ENCODE results near the gene UBAC1.
"Not testable (repeated sequence)": the region's sequence is repeated elsewhere in the genome, so short reads cannot be mapped to it uniquely, and the experiment has no call there.

The UBAC1 gene

GRCh38 chr9:135932656-135933055 lies 28.5 kb downstream of the UBAC1 start:
- DNase-seq = no peak

GRCh38 chr9:135931349-135931820 lies 29.8 kb downstream of the UBAC1 start:
- no peak for DNase-seq

GRCh38 chr9:135930446-135931345 lies 30.5 kb downstream of the UBAC1 start:
- no peak for DNase-seq

GRCh38 chr9:135929656-135930445 lies 31.3 kb downstream of the UBAC1 start:
- DNase-seq = no peak

GRCh38 chr9:135928731-135929655 lies 32.2 kb downstream of the UBAC1 start:
- no peak for DNase-seq

- no peak for DNase-seq
Observed at GRCh38 chr9:135928074-135928730, 33.0 kb downstream of the UBAC1 start.

DNA sequence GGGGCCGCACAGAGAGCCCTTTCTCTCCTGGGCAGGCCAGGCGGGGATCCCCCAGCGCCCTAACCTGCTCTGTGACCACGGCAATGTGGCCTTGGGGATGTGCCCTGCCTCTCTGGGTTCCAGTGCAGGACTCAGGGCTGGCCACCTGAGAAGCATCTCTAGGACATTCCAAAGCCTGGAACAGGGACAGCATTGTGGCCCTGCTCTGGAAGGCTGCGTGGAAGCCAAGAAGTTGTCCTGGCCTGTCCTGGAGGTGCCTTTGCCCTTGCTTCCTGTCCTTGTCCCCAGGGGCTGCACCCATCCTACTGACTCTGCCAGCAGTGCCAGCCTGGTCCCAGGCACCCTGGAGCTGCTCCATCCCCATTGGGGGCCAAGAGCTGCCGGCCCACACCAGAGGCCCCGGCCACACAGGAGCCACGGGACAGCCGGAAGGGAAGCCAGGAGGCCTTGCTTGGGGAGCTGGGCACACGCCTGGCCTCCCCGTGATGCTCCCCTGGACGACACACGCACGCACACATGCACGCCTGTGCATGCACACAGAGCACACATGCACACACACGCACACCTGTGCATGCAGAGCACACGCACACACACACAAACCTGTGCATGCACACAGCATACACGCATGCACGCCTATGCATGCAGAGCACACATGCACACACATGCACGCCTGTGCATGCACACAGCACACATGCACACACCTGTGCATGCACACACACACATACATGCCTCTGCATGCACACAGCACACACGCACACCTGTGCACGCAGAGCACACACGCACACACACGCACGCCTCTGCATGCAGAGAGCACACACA lies 33.8 kb downstream of the UBAC1 start:
- no peak for DNase-seq

DNA sequence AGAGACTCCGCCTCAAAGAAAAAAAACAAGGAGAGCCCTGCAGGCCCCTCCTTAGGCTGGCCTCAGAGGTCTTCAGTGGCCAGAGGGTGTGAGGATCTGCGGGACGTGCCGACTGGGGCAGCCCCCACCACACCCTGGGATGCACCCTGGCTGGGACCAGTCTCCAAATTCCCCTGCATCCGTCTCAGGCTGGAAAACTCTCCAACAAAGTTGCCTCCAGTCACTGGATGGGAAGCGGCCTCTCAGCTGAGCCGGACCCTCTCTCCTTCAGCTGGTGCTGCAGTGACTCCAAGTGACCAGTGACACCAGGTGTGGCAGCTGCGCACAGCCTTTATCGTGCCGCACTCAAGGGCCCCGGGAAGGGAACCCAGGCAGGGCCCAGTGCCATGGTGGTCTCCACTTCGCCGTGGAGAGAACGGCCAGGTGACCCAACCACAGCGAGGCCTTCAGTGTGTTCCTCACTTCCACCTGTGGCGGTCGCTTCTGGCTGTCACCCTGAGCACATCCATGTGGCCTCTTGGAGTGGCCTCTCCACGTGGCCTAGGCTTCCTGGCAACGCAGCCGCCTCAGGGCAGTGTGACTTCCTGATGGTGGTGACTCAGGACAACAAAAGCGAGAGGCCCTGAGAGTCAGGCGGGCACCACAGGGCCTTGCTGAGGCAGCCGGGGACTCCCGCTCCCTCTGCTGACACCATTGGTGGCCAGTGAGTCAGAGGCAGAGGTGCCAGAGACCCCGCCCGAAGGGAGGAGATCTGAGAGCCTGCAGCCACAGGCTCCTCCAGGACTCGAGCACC lies 34.6 kb downstream of the UBAC1 start:
- DNase-seq = peak in 2 of 4 experiments; percentile 29 to 30

DNA sequence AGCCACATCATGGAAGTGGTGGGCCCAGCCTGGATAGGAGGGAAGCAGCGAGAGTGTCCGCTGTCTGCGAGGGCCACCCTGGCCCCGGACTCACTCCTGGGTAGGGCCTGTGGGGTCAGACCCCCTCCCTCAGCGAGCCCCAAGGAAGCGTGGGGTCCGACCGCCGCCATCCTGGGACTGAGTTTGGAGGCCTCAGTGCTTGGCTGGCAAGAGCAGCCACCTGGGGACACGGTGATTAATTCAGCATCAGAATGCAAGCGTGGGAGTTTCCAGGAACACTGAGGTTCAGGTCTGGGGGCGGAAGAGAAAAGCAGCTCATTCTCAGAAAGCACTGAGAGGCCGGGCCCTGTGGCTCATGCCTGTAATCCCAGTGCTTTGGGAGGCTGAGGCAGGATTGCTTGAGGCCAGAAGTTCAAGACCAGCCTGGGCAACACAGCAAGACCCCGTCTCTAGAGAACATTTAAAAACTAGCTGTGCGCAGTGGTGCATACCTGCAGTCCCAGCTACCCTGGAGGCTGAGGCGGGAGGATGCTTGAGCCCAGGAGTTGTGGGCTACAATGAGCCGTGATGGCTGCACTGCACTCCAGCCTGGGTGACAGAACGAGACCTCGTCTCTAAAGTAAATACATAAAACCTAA lies 35.6 kb downstream of the UBAC1 start:
- DNase-seq = peak in 2 of 4 experiments; percentile 34 to 38

GRCh38 chr9:135924628-135925338 lies 36.4 kb downstream of the UBAC1 start:
- DNase-seq = no peak

GRCh38 chr9:135923508-135923907 lies 37.7 kb downstream of the UBAC1 start:
- DNase-seq = no peak

DNA sequence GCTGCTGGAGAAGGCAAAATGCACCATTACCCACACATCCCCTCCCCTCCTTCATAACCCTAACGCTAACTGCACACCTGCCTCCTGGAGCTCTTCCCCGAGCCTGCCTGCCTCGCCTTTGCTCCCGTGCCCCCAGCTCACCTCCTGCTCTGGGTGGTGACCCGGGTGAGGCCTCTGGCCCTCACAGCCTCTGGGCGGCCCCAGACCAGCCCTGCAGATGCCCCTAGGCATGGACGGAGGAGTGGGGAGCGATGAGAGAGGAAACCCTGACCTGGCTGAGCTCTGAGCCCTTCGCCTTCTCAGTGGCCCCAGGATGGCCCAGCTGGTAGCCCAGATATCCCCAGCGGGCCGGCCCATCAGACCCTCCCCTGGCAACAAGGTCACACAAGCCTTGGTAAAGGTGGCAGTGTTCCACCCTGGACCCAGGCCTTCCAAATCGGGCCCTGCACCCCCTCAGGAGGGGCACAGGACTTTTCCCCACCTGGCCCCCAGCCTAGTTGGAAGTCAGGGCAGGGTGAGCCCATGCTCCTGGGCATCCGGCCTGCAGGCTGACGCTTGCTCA lies 39.3 kb downstream of the UBAC1 start:
- DNase-seq = no peak

DNA sequence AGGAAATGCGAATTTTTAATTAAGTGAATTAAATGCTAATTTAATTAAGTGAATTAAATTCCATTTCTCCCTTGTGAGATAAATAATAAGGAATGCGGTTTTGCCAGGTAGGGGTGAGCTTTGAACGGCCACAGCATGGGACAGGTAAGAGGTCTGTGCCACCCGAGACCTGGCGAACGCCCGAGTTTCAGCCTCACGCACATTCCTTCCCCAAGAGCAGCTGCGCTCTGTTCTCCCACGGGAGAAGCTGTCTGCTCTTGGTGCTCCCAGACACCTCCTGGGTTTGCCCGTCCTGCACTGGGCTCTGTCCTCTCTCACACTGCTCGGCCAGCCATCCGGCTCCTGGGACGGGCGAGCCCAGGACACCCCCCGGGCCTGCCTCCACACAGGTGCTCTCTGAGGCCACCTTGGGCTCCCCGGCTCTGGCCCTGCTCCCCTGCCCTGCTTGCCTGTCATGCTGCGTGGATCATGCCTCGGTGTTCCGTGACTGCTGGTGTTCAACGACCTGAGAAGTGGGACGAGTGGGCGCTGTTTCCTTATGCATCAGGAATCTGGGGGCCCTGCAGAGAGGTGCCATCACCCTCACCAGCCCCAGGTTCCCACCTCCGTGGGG lies 40.1 kb downstream of the UBAC1 start:
- DNase-seq = no peak

GRCh38 chr9:135920256-135920930 lies 40.8 kb downstream of the UBAC1 start:
- DNase-seq = no peak

GRCh38 chr9:135919318-135919890 lies 41.8 kb downstream of the UBAC1 start:
- no peak for DNase-seq

DNA sequence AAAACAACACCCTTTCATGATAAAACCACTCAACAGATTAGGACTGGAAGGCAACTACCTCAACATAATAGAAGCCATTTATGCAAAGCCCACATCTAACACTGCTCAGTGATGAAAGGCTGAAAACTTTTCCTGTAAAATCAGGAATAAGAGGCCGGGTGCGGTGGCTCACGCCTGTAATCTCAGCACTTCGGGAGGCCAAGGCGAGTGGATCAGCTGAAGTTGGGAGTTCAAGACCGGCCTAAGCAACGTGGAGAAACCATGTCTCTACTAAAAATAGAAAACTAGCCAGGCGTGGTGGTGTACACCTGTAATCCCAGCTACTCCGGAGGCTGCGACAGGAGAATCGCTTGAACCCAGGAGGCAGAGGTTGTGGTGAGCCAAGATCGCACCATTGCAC lies 44.9 kb downstream of the UBAC1 start:
- DNase-seq = not testable (repeated sequence)

DNA sequence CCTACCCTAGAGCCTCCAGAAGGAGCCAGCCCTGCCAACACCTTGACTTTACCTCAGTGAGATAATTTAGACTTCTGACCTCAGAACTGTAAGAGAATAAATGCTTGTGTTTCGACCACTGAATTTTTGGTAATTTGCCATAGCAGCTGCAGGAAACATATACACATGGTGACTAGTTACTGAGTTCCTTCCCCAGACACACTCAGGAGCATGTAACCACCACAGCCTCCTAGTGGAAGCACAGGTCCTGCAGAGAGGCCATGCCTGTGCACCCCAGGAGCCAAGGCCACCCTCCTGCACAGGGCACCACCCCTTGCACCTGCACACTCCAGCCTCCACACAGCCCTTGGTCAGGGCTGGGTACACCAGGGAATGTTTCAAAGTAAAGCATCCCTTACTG lies 46.3 kb downstream of the UBAC1 start:
- no peak for DNase-seq
